ENCODE results near the gene RAB14. TPM values are rescaled to one million over a fixed set of nuclear protein-coding genes. Genes with fewer than 3 reads are reported as not detected.

The RAB14 gene
- total and polyA plus RNA-seq, 10 of the 15 experiments (the other 5 are each of a cell fraction or from before 2014, with no cell fraction given) = 16.7 to 59.9 (median 25.4) TPM

GRCh38 chr9:121207371-121207940 lies 5.8 kb upstream of the RAB14 start (continued):
- TF ChIP-seq PBX3 (IDR thresholded peaks at IDR 0.05; ENCODE audit: insufficient replicate concordance, low read depth, low read length) (no peak), SMC3 (IDR thresholded peaks at IDR 0.05; ENCODE audit: borderline replicate concordance, low read length) (0 out of 2 replicates have a peak, but pooled peaks have one; percentile 13), MTA2 (IDR thresholded peaks at IDR 0.05; ENCODE audit: low read depth) (peak; percentile 63; the same call in 1 of the 2 replicates), SPI1 (IDR thresholded peaks at IDR 0.05; ENCODE audit: borderline replicate concordance, insufficient read depth, low read depth, low read length) (peak; percentile 53), IRF3 (IDR thresholded peaks at IDR 0.05) (no peak), BHLHE40 (IDR thresholded peaks at IDR 0.05; ENCODE audit: borderline replicate concordance in 1 of 2, low read depth in 2 of 2, low read length in 1 of 2) (peak in 1 of 2 experiments; percentile 10; a peak in 1 of 4 replicates), BCL3 (IDR thresholded peaks at IDR 0.05; ENCODE audit: borderline replicate concordance, insufficient read depth, low read depth, low read length, poor library complexity, severe bottlenecking) (peak; percentile 25), HDAC2 (IDR thresholded peaks at IDR 0.05) (no peak), BRCA1 (IDR thresholded peaks at IDR 0.05; ENCODE audit: low read depth, low read length) (no peak), ZZZ3 (IDR thresholded peaks at IDR 0.05; ENCODE audit: control insufficient read depth, insufficient read length, low read depth) (no peak), HDGF (IDR thresholded peaks at IDR 0.05) (0 out of 2 replicates have a peak, but pooled peaks have one; percentile 42), NR2F1 (conservative IDR thresholded peaks at IDR 0.05) (peak; percentile 62; the same call in 1 of the 2 replicates), MXI1 (IDR thresholded peaks at IDR 0.05; ENCODE audit: low read depth, low read length) (no peak), RUNX3 (IDR thresholded peaks at IDR 0.05; ENCODE audit: low read length) (peak; percentile 62; the same call in 1 of the 2 replicates)
